Heart right ventricle (tissue), 16 donors: ENCODE measurements around the gene VAMP7. TPM values are rescaled to one million over a fixed set of nuclear protein-coding genes. Genes with fewer than 3 reads are reported as not detected.

ENCODE experiments used
- ATAC-seq, 8 donors: fragments of 200-7000 bp; cut with Tn5 transposase; one replicate each; pipeline ENCODE4 v1.9.1; 2020; ENCODE audit warnings: mild to moderate bottlenecking in 8 of 8, moderate library complexity in 8 of 8, moderate number of reproducible peaks in 1 of 8
- DNase-seq, 2 donors: peaks; one replicate each; pipeline ENCODE4 v3.0.0-alpha.2; 2020
- H3K27ac ChIP-seq, 10 donors: fragments of 200-600 bp; sonication (generic) in 2 of 10; one replicate each; pipeline versions ENCODE4 v1.5.0 to v1.8.0; 2020 to 2022; ENCODE audit warnings: mild to moderate bottlenecking in 3 of 10
- H3K27me3 ChIP-seq, 7 donors: fragments of 200-600 bp; one replicate each; pipeline ENCODE4 v1.8.0; 2021 to 2022; ENCODE audit warnings: mild to moderate bottlenecking in 2 of 7
- H3K36me3 ChIP-seq, 9 donors: fragments of 200-600 bp; sonication (generic) in 1 of 9; one replicate each; pipeline versions ENCODE4 v1.5.0 to v1.8.0; 2020 to 2022; ENCODE audit warnings: mild to moderate bottlenecking in 2 of 9
- H3K4me1 ChIP-seq, 9 donors: fragments of 200-600 bp; sonication (generic) in 1 of 9; one replicate each; pipeline versions ENCODE4 v1.5.0 to v1.8.0; 2020 to 2022; ENCODE audit warnings: mild to moderate bottlenecking in 4 of 9
- H3K4me3 ChIP-seq, 10 donors: fragments of 200-600 bp; sonication (generic) in 2 of 10; one replicate each; pipeline versions ENCODE4 v1.5.0 to v1.8.0; 2020 to 2022; ENCODE audit warnings: mild to moderate bottlenecking in 7 of 10, moderate library complexity in 2 of 10
- H3K9me3 ChIP-seq, 11 donors: fragments of 200-600 bp in 10 of 11; sonication (generic) in 2 of 11; one replicate each; pipeline versions ENCODE4 v1.5.0 to v1.8.0; 2013 to 2022; ENCODE audit warnings: mild to moderate bottlenecking in 2 of 11, control low read depth in 1 of 11, moderate library complexity in 1 of 11
- WGBS, 2 donors: extraction: QIAGEN DNeasy Blood & Tissue Kit; methylation state at CpG; one replicate each; pipeline ENCODE4 v1.1.7; 2013; ENCODE audit warnings: inconsistent platforms in 1 of 2; 5-methylcytosine and 5-hydroxymethylcytosine counted together
- intact Hi-C, 10 donors: fragments of 100-400 bp; cut with DNase I; formaldehyde crosslinking; loops; one replicate each; pipeline versions ENCODE4 v1.11.1 to v1.14.2; 2022
- polyA plus RNA-seq, 2 donors: library from polyadenylated mRNA; stranded (reverse); fragments of 200-250 nt; gene quantifications; one replicate each; pipeline ENCODE4 v1.2.3, GENCODE V29; 2013
- total RNA-seq, 10 donors: library from RNA; stranded (reverse); fragmentation: NEBNext Ultra II Directional in 3 of 10; extraction: Animal tissue kit (Norgen Biotek cat#: 25700) in 3 of 10; gene quantifications; one replicate each; pipeline versions ENCODE4 v1.2.1 to v1.2.4, GENCODE V29; 2021 to 2023
- TF ChIP-seq, protein P1 (sequence below), 9 donors: fragments of 200-600 bp; sonication (generic) in 2 of 9; IDR thresholded peaks; one replicate each; pipeline versions ENCODE4 v1.5.0 to v1.8.0; 2021 to 2022; ENCODE audit warnings: antibody characterized with exemption in 9 of 9, mild to moderate bottlenecking in 5 of 9, moderate library complexity in 1 of 9
- donor health status: Arrhythmogenic right ventricular cardiomyopathy.
- donor health status: ischemic (EF 13 %, LVEDD 7.1; RV severe dilation, severe dysfunction).
- donor health status: healthy with polysubstance abuse.
- donor health status: DM: no; HTN: yes; CAD: no.
- donor health status: DM: no; HTN: no; CAD: no.
- donor health status: ischemic (EF 25% LVEDD 6.9; RV normal size, moderate dysfunction).
- donor health status: ischemic (EF 25% LVEDD 5.7; RV mildly dilated, moderate dysfunction).
- donor health status: healthy.
- donor health status: DM: yes; HTN: yes; CAD: no.
- donor health status: Ischemic cardiomyopathy.
- donor health status: ischemic (EF 35%, LVEDD 5.7; RV mildly dilated, moderate dysfunction).
- donor health status: nonischemic (EF 11% LVEDD 7.7; RV severe dilation, severe dysfunction).
- donor health status: DM: yes; HTN: yes; CAD: no.
- donor health status: PGD.
- donor health status: ischemic (EF 29% LVEDD 5.4; RV normal size, mild dysfunction).
- donor health status: nonischemic (EF 23%, LVEDD 6.1; RV moderate dilation, normal function).

Gene VAMP7
- total and polyA plus RNA-seq, 12 donors = 9.4 to 29.2 (median 21.1) TPM

GRCh38 chrX:155959018-155959587, 78.0 kb downstream of the VAMP7 start:
- no peak overlapping the region for H3K4me3 ChIP-seq
- ATAC-seq = no peak
- H3K4me1 ChIP-seq = no peaks in the 10 kb centered on the region
- H3K36me3 ChIP-seq = no peaks in the 10 kb centered on the region
- TF ChIP-seq, protein P1, sequence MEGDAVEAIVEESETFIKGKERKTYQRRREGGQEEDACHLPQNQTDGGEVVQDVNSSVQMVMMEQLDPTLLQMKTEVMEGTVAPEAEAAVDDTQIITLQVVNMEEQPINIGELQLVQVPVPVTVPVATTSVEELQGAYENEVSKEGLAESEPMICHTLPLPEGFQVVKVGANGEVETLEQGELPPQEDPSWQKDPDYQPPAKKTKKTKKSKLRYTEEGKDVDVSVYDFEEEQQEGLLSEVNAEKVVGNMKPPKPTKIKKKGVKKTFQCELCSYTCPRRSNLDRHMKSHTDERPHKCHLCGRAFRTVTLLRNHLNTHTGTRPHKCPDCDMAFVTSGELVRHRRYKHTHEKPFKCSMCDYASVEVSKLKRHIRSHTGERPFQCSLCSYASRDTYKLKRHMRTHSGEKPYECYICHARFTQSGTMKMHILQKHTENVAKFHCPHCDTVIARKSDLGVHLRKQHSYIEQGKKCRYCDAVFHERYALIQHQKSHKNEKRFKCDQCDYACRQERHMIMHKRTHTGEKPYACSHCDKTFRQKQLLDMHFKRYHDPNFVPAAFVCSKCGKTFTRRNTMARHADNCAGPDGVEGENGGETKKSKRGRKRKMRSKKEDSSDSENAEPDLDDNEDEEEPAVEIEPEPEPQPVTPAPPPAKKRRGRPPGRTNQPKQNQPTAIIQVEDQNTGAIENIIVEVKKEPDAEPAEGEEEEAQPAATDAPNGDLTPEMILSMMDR (IDR thresholded peaks at IDR 0.05) = no peak
- peaks cover 0 to 11% (median 0%) of the 10 kb centered on the region in 7 donors for H3K27me3 ChIP-seq
- H3K9me3 ChIP-seq = peaks cover 0 to 10% (median 5%) of the 10 kb centered on the region in 11 donors
- 68% methylated on average over 5 of the region's 5 CpGs for WGBS, 2 donors
- no peak for DNase-seq
- intact Hi-C loops = no loop called here
- no peak overlapping the region for H3K27ac ChIP-seq

DNA sequence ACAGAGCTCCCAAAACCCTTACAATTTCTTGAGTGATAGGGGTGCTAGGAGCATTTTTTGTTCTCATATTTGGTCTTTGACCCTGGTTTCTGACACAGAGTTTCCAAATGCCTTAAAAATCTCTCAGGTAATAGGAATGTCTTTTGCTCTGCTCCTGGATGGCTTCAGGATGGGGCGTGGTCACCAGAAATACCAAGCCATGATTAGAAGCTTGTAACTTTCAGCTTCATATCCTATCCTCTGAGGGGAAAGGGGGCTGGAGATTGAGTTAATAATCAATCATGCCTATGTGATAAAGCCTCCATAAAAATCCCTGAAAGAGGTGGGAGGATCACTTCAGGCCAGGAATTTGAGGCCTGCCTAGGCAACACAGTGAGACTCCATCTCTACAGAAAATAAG, 81.8 kb downstream of the VAMP7 start:
- Histone ChIP-seq H3K36me3 (no peaks in the 10 kb centered on the region), H3K27ac (no peak overlapping the region), H3K9me3 (peaks cover 0 to 17% (median 8%) of the 10 kb centered on the region in 11 donors), H3K4me3 (no peak overlapping the region), H3K4me1 (no peaks in the 10 kb centered on the region), H3K27me3 (peaks cover 0 to 11% (median 0%) of the 10 kb centered on the region in 7 donors)
- intact Hi-C loops = no loop called here
- WGBS, 2 donors = 26 to 29% methylated on average over 1 of the region's 1 CpG
- TF ChIP-seq, protein P1 (IDR thresholded peaks at IDR 0.05) = no peak
- ATAC-seq = no peak
- DNase-seq = no peak

DNA sequence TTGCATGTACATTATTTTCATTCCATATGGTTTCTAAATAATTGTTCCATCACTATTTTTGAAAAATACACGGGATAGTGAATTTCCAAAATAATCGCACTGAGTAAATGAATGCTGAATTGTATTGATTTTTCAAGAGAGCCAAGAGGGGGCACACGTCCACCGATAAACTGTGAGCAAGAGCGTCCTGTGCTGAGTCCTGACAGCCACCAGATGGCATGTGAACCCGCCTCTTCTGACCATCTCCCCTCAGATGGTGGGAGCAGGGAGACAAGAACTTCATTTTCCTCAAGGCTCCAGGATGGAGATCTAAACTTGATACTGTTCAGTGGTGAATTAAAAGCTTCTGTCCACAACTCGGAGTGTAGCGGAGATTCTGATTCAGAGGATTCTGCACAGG, 85.7 kb downstream of the VAMP7 start:
- peaks cover 0 to 7% (median 0%) of the 10 kb centered on the region in 7 donors for H3K27me3 ChIP-seq
- H3K4me1 ChIP-seq = no peaks in the 10 kb centered on the region
- no peak overlapping the region for H3K4me3 ChIP-seq
- ATAC-seq = no peak
- H3K9me3 ChIP-seq = peaks cover 0 to 26% (median 8%) of the 10 kb centered on the region in 11 donors
- TF ChIP-seq, protein P1 (IDR thresholded peaks at IDR 0.05) = peak in 6 of 9 donors; percentile 12 to 42 (median 38)
- intact Hi-C loops = no loop called here
- WGBS, 2 donors = 43 to 48% methylated on average over 8 of the region's 8 CpGs
- no peak overlapping the region for H3K27ac ChIP-seq
- H3K36me3 ChIP-seq = no peaks in the 10 kb centered on the region
- DNase-seq = no peak

- H3K4me1 ChIP-seq = no peaks in the 10 kb centered on the region
- WGBS, 2 donors = 63 to 67% methylated on average over 3 of the region's 3 CpGs
- no peak overlapping the region for H3K27ac ChIP-seq
- no peak overlapping the region for H3K4me3 ChIP-seq
- TF ChIP-seq, protein P1 (IDR thresholded peaks at IDR 0.05) = no peak
- ATAC-seq = no peak
- H3K36me3 ChIP-seq = no peaks in the 10 kb centered on the region
- no peak for DNase-seq
- H3K9me3 ChIP-seq = peaks cover 0 to 26% (median 8%) of the 10 kb centered on the region in 11 donors
- peaks cover 0 to 6% (median 0%) of the 10 kb centered on the region in 7 donors for H3K27me3 ChIP-seq
- intact Hi-C loops = no loop called here
These were observed 86.6 kb downstream of the VAMP7 start for GRCh38 chrX:155967653-155968325.
